Aorta (tissue), 5 donors: ENCODE measurements around the gene WDR76. TPM values are rescaled to one million over a fixed set of nuclear protein-coding genes. Genes with fewer than 3 reads are reported as not detected.
"Not testable (repeated sequence)": the region's sequence is repeated elsewhere in the genome, so short reads cannot be mapped to it uniquely, and the experiment has no call there.

Source experiments
- ATAC-seq: fragments of 200-7000 bp; cut with Tn5 transposase; one replicate; pipeline ENCODE4 v1.9.1; 2022; ENCODE audit warnings: moderate library complexity; ENCODE audit not compliant: low FRiP score
- DNase-seq, 2 donors: peaks; one replicate each; pipeline ENCODE4 v3.0.0-alpha.2; 2020
- H3K27ac ChIP-seq, 2 donors: one replicate each; pipeline ENCODE4 v1.5.1; 2013; ENCODE audit warnings: low read length in 2 of 2, mild to moderate bottlenecking in 2 of 2, moderate library complexity in 2 of 2, control low read depth in 1 of 2, inconsistent platforms in 1 of 2, low read depth in 1 of 2
- H3K27me3 ChIP-seq, 2 donors: one replicate each; pipeline ENCODE4 v1.6.1; 2013; ENCODE audit warnings: control low read depth in 1 of 2, low read length in 1 of 2, mild to moderate bottlenecking in 1 of 2, moderate library complexity in 1 of 2; ENCODE audit not compliant: insufficient read depth in 2 of 2, control insufficient read depth in 1 of 2
- H3K36me3 ChIP-seq, 2 donors: one replicate each; pipeline ENCODE4 v1.6.1; 2013; ENCODE audit warnings: control low read depth in 1 of 2, low read length in 1 of 2, mild to moderate bottlenecking in 1 of 2; ENCODE audit not compliant: insufficient read depth in 2 of 2, control insufficient read depth in 1 of 2
- H3K4me1 ChIP-seq, 2 donors: one replicate each; pipeline ENCODE4 v1.6.1; 2013; ENCODE audit warnings: low read length in 2 of 2, control low read depth in 1 of 2, mild to moderate bottlenecking in 1 of 2, moderate library complexity in 1 of 2; ENCODE audit not compliant: insufficient read depth in 2 of 2, control insufficient read depth in 1 of 2
- H3K4me3 ChIP-seq, 2 donors: one replicate each; pipeline ENCODE4 v1.5.1; 2013; ENCODE audit warnings: low read length in 2 of 2, control low read depth in 1 of 2, mild to moderate bottlenecking in 1 of 2
- H3K9me3 ChIP-seq: one replicate; pipeline ENCODE4 v1.6.1; 2013; ENCODE audit warnings: mild to moderate bottlenecking, low read length; ENCODE audit not compliant: control insufficient read depth
- WGBS, 2 donors: extraction: QIAGEN DNeasy Blood & Tissue Kit; methylation state at CpG; one replicate each; pipeline ENCODE4 v1.1.7; 2013; 5-methylcytosine and 5-hydroxymethylcytosine counted together
- intact Hi-C, 2 donors: fragments of 100-400 bp; cut with DNase I; formaldehyde crosslinking; loops; one replicate each; pipeline versions ENCODE4 v1.14.2 to v1.15.0; 2022
- polyA plus RNA-seq, 2 donors: library from polyadenylated mRNA; stranded (reverse); fragments of 200-250 nt; gene quantifications; one replicate each; pipeline ENCODE4 v1.2.3, GENCODE V29; 2013
- total RNA-seq, 2 donors: library from RNA; stranded (reverse); fragmentation: NEBNext Ultra II Directional; extraction: Animal tissue kit (Norgen Biotek cat#: 25700); gene quantifications; one replicate each; pipeline ENCODE4 v1.2.1, GENCODE V29; 2021
- donor health status: healthy with polysubstance abuse.
- donor health status: Bipolar disorder and iron deficiency.
- donor health status: DM: no; HTN: no; CAD: no.
- donor health status: DM: no; HTN: no; CAD: no.
- donor health status: DM: yes; HTN: yes; CAD: no.

The WDR76 gene
- total and polyA plus RNA-seq, 4 donors = 1.9 to 6.5 (median 4.1) TPM

DNA sequence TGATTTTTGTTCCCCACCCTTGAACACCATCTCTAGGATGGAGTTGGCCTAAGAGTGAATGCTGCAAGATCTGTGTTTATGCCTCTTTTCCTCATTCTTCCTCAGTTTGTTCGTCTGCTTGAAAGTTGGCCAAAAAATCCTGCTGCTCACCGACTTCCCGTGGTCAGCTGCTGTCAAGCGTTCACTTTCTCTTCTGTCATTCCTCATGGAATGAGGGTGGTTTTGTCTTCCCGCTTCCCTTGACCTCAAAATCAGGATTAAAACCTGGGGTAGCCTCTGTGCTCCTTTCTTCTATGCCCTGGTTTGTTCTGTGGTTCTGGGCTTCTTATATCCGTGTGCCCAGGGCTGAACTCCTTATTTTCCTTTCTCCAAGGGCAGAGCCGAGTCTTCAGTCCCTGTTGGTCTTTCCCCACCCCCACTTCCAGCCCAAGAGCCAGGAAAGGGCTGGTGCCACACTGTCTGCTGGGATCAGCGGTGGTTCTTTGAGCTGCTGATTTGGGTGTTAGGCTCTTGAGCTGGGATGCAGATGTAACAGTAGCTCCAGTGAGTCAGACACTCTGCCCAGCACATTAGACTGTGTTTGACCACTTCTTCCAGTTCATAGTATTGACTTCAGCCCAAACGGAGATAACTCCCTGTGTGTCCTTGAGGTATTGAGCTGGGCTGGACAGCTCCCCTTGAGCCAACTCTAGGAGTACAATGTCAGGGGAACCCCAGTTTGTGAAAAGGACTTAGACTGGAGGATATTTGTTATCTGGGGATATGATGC lies 32.3 kb upstream of the WDR76 start:
- H3K27ac ChIP-seq = peak overlapping the region in 1 of 2 donors; percentile 17
- intact Hi-C loops = no loop called here
- DNase-seq (no peak), ATAC-seq (no peak)
- H3K4me3 ChIP-seq = no peak overlapping the region
- WGBS, 2 donors = 54% methylated on average over 9 of the region's 9 CpGs
- no peaks in the 10 kb centered on the region for H3K27me3 ChIP-seq
- H3K36me3 ChIP-seq = peaks cover 0 to 9% of the 10 kb centered on the region in 2 donors
- H3K4me1 ChIP-seq = peaks cover 0 to 15% of the 10 kb centered on the region in 2 donors
- no peaks in the 10 kb centered on the region for H3K9me3 ChIP-seq

DNA sequence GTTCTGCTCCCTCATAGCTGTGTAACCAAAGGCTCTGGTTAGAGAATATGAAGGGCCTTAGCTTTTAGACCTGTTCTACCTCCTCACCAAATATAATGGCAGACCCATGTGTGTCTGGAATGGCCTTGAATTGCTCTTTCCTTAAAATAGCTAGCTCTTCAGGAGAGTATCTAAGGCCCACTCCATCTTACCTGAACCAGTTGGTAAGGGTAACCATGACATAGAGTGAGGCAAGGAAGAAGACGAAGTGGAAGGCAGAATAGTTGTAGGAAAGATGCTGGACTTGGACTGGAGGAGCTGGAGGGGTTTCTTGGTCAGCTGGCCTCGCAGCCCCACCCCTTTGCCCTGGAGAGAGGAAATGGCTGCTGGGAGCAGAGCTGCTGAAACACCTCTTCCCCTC lies 31.6 kb upstream of the WDR76 start:
- H3K9me3 ChIP-seq = no peaks in the 10 kb centered on the region
- peaks cover 0 to 9% of the 10 kb centered on the region in 2 donors for H3K36me3 ChIP-seq
- intact Hi-C loops = no loop called here
- 90 to 91% methylated on average over 2 of the region's 2 CpGs for WGBS, 2 donors
- H3K4me1 ChIP-seq = peaks cover 0 to 15% of the 10 kb centered on the region in 2 donors
- ATAC-seq (no peak), DNase-seq (no peak)
- no peak overlapping the region for H3K4me3 ChIP-seq
- H3K27me3 ChIP-seq = no peaks in the 10 kb centered on the region
- peak overlapping the region in 1 of 2 donors; percentile 6 for H3K27ac ChIP-seq

- H3K9me3 ChIP-seq = no peaks in the 10 kb centered on the region
- ATAC-seq (no peak), DNase-seq (no peak)
- H3K27ac ChIP-seq = no peak overlapping the region
- no peak overlapping the region for H3K4me3 ChIP-seq
- peaks cover 0 to 15% of the 10 kb centered on the region in 2 donors for H3K4me1 ChIP-seq
- no peaks in the 10 kb centered on the region for H3K27me3 ChIP-seq
- peaks cover 0 to 9% of the 10 kb centered on the region in 2 donors for H3K36me3 ChIP-seq
- intact Hi-C loops = no loop called here
These were observed 30.8 kb upstream of the WDR76 start for GRCh38 chr15:43795997-43796396.

DNA sequence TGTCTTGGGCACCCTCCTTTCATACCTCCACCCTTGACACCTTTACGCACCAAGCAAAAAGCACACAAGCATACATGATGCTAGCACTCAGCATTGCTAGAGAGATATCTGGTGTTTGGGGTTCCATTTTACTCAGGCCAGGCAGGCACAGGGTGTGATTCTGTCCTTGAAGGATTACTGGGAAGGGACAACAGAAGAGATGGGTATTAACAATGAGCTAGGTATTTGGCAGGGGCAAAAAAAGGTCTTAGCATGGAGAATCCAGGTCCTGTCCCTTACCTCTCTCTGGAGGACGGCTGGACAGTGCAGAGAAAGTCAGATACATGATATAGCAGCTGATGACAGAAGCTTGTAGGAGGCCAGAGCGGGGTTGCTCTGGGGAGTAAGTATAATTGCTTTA lies 30.2 kb upstream of the WDR76 start:
- DNase-seq (no peak), ATAC-seq (no peak)
- H3K4me3 ChIP-seq = no peak overlapping the region
- H3K9me3 ChIP-seq = no peaks in the 10 kb centered on the region
- no peak overlapping the region for H3K27ac ChIP-seq
- peaks cover 0 to 9% of the 10 kb centered on the region in 2 donors for H3K36me3 ChIP-seq
- WGBS, 2 donors = 83 to 85% methylated on average over 3 of the region's 3 CpGs
- peaks cover 0 to 15% of the 10 kb centered on the region in 2 donors for H3K4me1 ChIP-seq
- intact Hi-C loops = no loop called here
- no peaks in the 10 kb centered on the region for H3K27me3 ChIP-seq

- Histone ChIP-seq H3K36me3 (peaks cover 0 to 9% of the 10 kb centered on the region in 2 donors), H3K4me3 (no peak overlapping the region), H3K27ac (peak overlapping the region; percentile 23 to 89), H3K4me1 (peaks cover 0 to 7% of the 10 kb centered on the region in 2 donors), H3K9me3 (no peaks in the 10 kb centered on the region), H3K27me3 (no peaks in the 10 kb centered on the region)
- no peak for ATAC-seq
- intact Hi-C loops = no loop called here
- DNase-seq = no peak
- 90 to 93% methylated on average over 16 of the region's 16 CpGs for WGBS, 2 donors
These were observed 27.4 kb upstream of the WDR76 start for GRCh38 chr15:43799209-43799944.

GRCh38 chr15:43799945-43800285 lies 26.9 kb upstream of the WDR76 start, which contains the start of gene SERINC4:
TSS of gene SERINC4 (minus strand) at chr15:43800220. CDS start at chr15:43799986, 234 bp downstream.
- H3K27me3 ChIP-seq = no peaks in the 10 kb centered on the region
- H3K4me1 ChIP-seq = peaks cover 0 to 4% of the 10 kb centered on the region in 2 donors
- ATAC-seq = peak; percentile 6
- DNase-seq = no peak
- H3K36me3 ChIP-seq = peaks cover 3 to 11% of the 10 kb centered on the region in 2 donors
- peak within 1 kb of the TSS; percentile 60 to 93 for H3K4me3 ChIP-seq
- peak within 1 kb of the TSS; percentile 23 to 89 for H3K27ac ChIP-seq
- intact Hi-C loops = no loop called here
- no peaks in the 10 kb centered on the region for H3K9me3 ChIP-seq
- 90 to 95% methylated on average over 8 of the region's 8 CpGs for WGBS, 2 donors

GRCh38 chr15:43800286-43801141 lies 26.3 kb upstream of the WDR76 start, which contains the start of gene HYPK:
TSS of gene HYPK (plus strand) at chr15:43800599. CDS start at chr15:43800623, 24 bp downstream.
- Histone ChIP-seq H3K4me3 (peak within 1 kb of the TSS; percentile 60 to 93), H3K9me3 (no peaks in the 10 kb centered on the region), H3K27me3 (no peaks in the 10 kb centered on the region), H3K4me1 (no peaks in the 10 kb centered on the region), H3K36me3 (peaks cover 4 to 10% of the 10 kb centered on the region in 2 donors), H3K27ac (peak within 1 kb of the TSS; percentile 23 to 89)
- peak; percentile 95 for ATAC-seq
- DNase-seq = peak; percentile 96 to 97
- intact Hi-C loops = no loop called here
- 6 to 7% methylated on average over 44 of the region's 44 CpGs for WGBS, 2 donors

- H3K36me3 ChIP-seq, DNase-seq, H3K27ac ChIP-seq, ATAC-seq, H3K9me3 ChIP-seq, H3K4me3 ChIP-seq, intact Hi-C loops, H3K27me3 ChIP-seq, H3K4me1 ChIP-seq: not testable (repeated sequence)
- WGBS, 2 donors = 92 to 95% methylated on average over 7 of the region's 7 CpGs
These were observed 24.1 kb upstream of the WDR76 start for GRCh38 chr15:43802676-43803075.
